Hepatocyte (in vitro differentiated cells): ENCODE measurements around the gene RGS11. TPM values are rescaled to one million over a fixed set of nuclear protein-coding genes. Genes with fewer than 3 reads are reported as not detected.

ENCODE experiments used
- DNase-seq: peaks from one replicate; pipeline ENCODE4 v3.0.0-alpha.2; 2016; ENCODE audit warnings: low spot score
- H2AFZ ChIP-seq: fragments of 200-600 bp; sonication (generic); 2 replicates; pipeline ENCODE4 v1.6.0; 2016; ENCODE audit warnings: antibody characterized with exemption, mild to moderate bottlenecking
- H3K27ac ChIP-seq: fragments of 200-600 bp; sonication (generic); 2 replicates; pipeline ENCODE4 v1.5.1; 2016; ENCODE audit warnings: mild to moderate bottlenecking
- H3K27me3 ChIP-seq: fragments of 200-600 bp; sonication (generic); 2 replicates; pipeline ENCODE4 v1.6.1; 2016
- H3K36me3 ChIP-seq: fragments of 200-600 bp; sonication (generic); replicated peaks from 2 replicates; pipeline ENCODE4 v1.5.1; 2016; ENCODE audit warnings: low read depth; ENCODE audit not compliant: insufficient read depth
- H3K4me1 ChIP-seq: fragments of 200-600 bp; sonication (generic); 2 replicates; pipeline ENCODE4 v1.5.1; 2016; ENCODE audit warnings: mild to moderate bottlenecking, moderate library complexity; ENCODE audit not compliant: insufficient read depth
- H3K4me2 ChIP-seq: fragments of 200-600 bp; sonication (generic); 2 replicates; pipeline ENCODE4 v1.6.0; 2016
- H3K4me3 ChIP-seq: fragments of 200-600 bp; sonication (generic); 2 replicates; pipeline ENCODE4 v1.5.1; 2016; ENCODE audit warnings: mild to moderate bottlenecking
- H3K79me2 ChIP-seq: fragments of 200-600 bp; sonication (generic); 2 replicates; pipeline ENCODE4 v1.6.0; 2017; ENCODE audit warnings: mild to moderate bottlenecking
- H3K9me2 ChIP-seq: fragments of 200-600 bp; sonication (generic); replicated peaks from 2 replicates; pipeline ENCODE4 v1.6.0; 2017; ENCODE audit warnings: mild to moderate bottlenecking; ENCODE audit not compliant: insufficient read depth
- H3K9me3 ChIP-seq: fragments of 200-600 bp; sonication (generic); 2 replicates; pipeline ENCODE4 v1.5.1; 2016; ENCODE audit warnings: low read depth, mild to moderate bottlenecking
- H4K20me1 ChIP-seq: fragments of 200-600 bp; sonication (generic); 2 replicates; pipeline ENCODE4 v1.6.0; 2016; ENCODE audit warnings: mild to moderate bottlenecking; ENCODE audit not compliant: insufficient read depth, poor library complexity, severe bottlenecking
- CTCF ChIP-seq: fragments of 200-600 bp; sonication (generic); IDR thresholded peaks from 2 replicates; pipeline ENCODE4 v1.5.1; 2016; ENCODE audit warnings: antibody characterized with exemption, mild to moderate bottlenecking; ENCODE audit not compliant: poor library complexity
- EZH2 ChIP-seq: fragments of 200-600 bp; sonication (generic); IDR thresholded peaks from 2 replicates; pipeline ENCODE4 v1.6.1; 2016; ENCODE audit warnings: antibody characterized with exemption, mild to moderate bottlenecking, borderline replicate concordance
- EZH2phosphoT487 ChIP-seq: fragments of 200-600 bp; sonication (generic); IDR thresholded peaks from one replicate; pipeline ENCODE4 v1.6.1; 2018; ENCODE audit warnings: antibody characterized with exemption, mild to moderate bottlenecking, low read depth, moderate library complexity; ENCODE audit not compliant: unreplicated experiment, severe bottlenecking
- WGBS: methylation state at CpG from one replicate; pipeline ENCODE4 v1.1.6; 2016; ENCODE audit warnings: low lambda C conversion rate; ENCODE audit errors: missing lambda C conversion rate; 5-methylcytosine and 5-hydroxymethylcytosine counted together
- polyA plus RNA-seq: library from polyadenylated mRNA; unstranded; fragments of >200 nt; fragmentation: Nextera tagmentation; extraction: Ambion mirVana; gene quantifications from 2 replicates; pipeline ENCODE4 v1.2.1, GENCODE V29; 2016
- total RNA-seq: library from RNA; depleted of rRNA; stranded (reverse); fragments of >200 nt; gene quantifications from 2 replicates; pipeline ENCODE4 v1.2.3, GENCODE V29; 2014

RGS11 gene
- total and polyA plus RNA-seq, 2 experiments from 2014 or later, result 0.57 to 0.93 TPM

DNA sequence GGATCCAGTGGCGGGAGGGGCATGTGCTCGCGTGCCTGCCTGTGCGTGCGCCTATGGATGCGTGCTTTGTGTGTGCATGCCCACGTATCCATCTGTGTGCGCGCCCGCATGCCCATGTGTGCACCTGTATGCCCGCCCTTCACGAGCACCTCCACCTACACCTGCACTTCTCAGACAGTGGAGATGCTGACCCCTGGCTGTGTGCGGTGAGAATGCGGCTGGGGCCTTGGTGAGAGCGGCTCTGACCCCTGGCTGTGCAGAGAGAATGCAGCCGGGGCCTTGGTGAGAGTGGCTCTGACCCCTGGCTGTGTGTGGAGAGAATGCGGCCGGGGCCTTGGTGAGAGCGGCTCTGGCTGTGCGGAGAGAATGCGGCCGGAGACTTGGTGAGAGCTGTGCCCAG is 42.9 kb upstream of the RGS11 start:
- Histone ChIP-seq H3K9me3 (no peaks in the 10 kb centered on the region), H3K9me2 (no peaks in the 10 kb centered on the region), H3K4me3 (no peak overlapping the region), H3K27me3 (no peaks in the 10 kb centered on the region), H3K79me2 (peaks cover 92% of the 10 kb centered on the region), H4K20me1 (peaks cover 34% of the 10 kb centered on the region), H3K36me3 (no peaks in the 10 kb centered on the region), H2AFZ (no peak overlapping the region), H3K4me2 (no peak overlapping the region), H3K27ac (no peak overlapping the region), H3K4me1 (no peaks in the 10 kb centered on the region)
- no peak for DNase-seq
- TF ChIP-seq CTCF (peak; percentile 10), EZH2 (no peak), EZH2phosphoT487 (no peak)
- 89% methylated on average over 22 of the region's 22 CpGs for WGBS

DNA sequence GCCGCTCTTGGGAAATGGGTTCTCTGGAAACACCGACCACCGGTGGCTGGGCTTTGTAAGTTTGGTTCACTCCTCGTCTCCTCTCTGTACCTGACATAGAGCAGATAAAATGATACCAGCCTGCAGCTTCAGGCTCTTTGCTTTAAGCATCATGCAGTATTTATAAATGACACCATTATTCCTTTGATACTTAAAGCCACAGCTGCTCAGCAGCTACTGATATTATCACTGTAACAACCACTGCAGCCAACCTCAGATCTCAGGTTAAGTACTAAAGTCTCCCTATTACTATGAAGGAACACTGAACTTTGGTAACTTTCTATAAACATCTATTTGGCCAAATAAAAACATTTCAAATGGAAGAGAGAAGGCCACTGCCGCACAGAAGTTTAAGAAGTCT is 41.8 kb upstream of the RGS11 start:
- Histone ChIP-seq H3K27ac (no peak overlapping the region), H3K4me1 (no peaks in the 10 kb centered on the region), H4K20me1 (peaks cover 31% of the 10 kb centered on the region), H3K4me3 (no peak overlapping the region), H3K27me3 (no peaks in the 10 kb centered on the region), H2AFZ (no peak overlapping the region), H3K9me2 (no peaks in the 10 kb centered on the region), H3K9me3 (no peaks in the 10 kb centered on the region), H3K4me2 (no peak overlapping the region), H3K79me2 (peaks cover 85% of the 10 kb centered on the region), H3K36me3 (no peaks in the 10 kb centered on the region)
- DNase-seq, result no peak
- TF ChIP-seq EZH2phosphoT487 (no peak), CTCF (no peak), EZH2 (no peak)
- 93% methylated on average over 5 of the region's 5 CpGs for WGBS

GRCh38 chr16:316741-317464 is 41.2 kb upstream of the RGS11 start:
- TF ChIP-seq CTCF (no peak), EZH2phosphoT487 (no peak), EZH2 (no peak)
- WGBS, result 95% methylated on average over 19 of the region's 19 CpGs

More at GRCh38 chr16:316741-317464, 41.2 kb upstream of the RGS11 start:
- H3K27ac ChIP-seq, result no peak overlapping the region
- peaks cover 30% of the 10 kb centered on the region for H4K20me1 ChIP-seq
- no peaks in the 10 kb centered on the region for H3K4me1 ChIP-seq
- no peaks in the 10 kb centered on the region for H3K36me3 ChIP-seq
- no peaks in the 10 kb centered on the region for H3K9me3 ChIP-seq
- H3K79me2 ChIP-seq, result peaks cover 78% of the 10 kb centered on the region
- no peak overlapping the region for H3K4me2 ChIP-seq
- no peak for DNase-seq
- H2AFZ ChIP-seq, result no peak overlapping the region
- no peaks in the 10 kb centered on the region for H3K9me2 ChIP-seq
- H3K27me3 ChIP-seq, result no peaks in the 10 kb centered on the region
- H3K4me3 ChIP-seq, result no peak overlapping the region
